Measurements from ENCODE around the gene TGFBR2. TPM values are rescaled to one million over a fixed set of nuclear protein-coding genes. Genes with fewer than 3 reads are reported as not detected.

TGFBR2 gene
- polyA plus RNA-seq, 1 of the 3 experiments (the other 2 are of a cell fraction), result 48.3 TPM

DNA sequence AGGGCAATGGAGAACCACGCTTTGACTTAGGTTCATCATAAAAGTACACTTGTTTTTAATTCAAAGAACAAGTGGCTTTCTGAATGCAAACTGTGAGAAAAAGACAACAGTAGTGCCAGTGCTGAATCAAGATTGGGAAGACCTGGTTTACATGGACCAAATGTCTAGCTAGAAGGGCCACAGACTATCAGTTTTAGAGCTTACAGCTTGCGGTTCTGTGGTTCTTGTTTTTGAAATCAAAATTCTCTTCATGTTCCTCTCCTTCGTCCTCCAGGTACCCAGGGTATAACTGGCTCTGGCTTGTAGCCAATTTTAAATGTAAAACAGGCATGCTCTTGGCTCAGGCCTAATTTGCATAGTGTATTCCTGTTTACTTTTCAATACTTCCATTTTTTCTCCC, 124.6 kb downstream of the TGFBR2 start:
- Histone ChIP-seq H3K9ac (no peak overlapping the region), H3K36me3 (replicated peaks in 1 of 2; ENCODE audit: control insufficient read depth in 1 of 2, insufficient read depth in 2 of 2, low read length in 1 of 2) (no peaks in the 10 kb centered on the region), H3K4me2 (no peak overlapping the region), H3K9me2 (no peaks in the 10 kb centered on the region), H2AFZ (ENCODE audit: low read depth) (no peak overlapping the region), H3F3A (replicated peaks; ENCODE audit: insufficient read depth) (no peaks in the 10 kb centered on the region), H4K20me1 (ENCODE audit: insufficient read depth) (no peaks in the 10 kb centered on the region), H3K79me2 (ENCODE audit: insufficient read depth) (no peaks in the 10 kb centered on the region), H3K27me3 (ENCODE audit: insufficient read depth) (no peaks in the 10 kb centered on the region), H3K4me3 (ENCODE audit: low read depth in 2 of 2, low read length in 1 of 2) (no peak overlapping the region), H3K27ac (ENCODE audit: low read depth in 2 of 2, low read length in 1 of 2) (no peak overlapping the region), H3K9me3 (no peaks in the 10 kb centered on the region), H3K4me1 (ENCODE audit: control insufficient read depth in 1 of 2, insufficient read depth in 2 of 2, low read depth in 1 of 2, low read length in 1 of 2) (peaks cover 0 to 11% of the 10 kb centered on the region in 2 experiments; a peak in 2 of 4 replicates)
- ChIA-PET POLR2A (no interaction called here), CTCF (interaction anchor here (1.4 kb wide), 1 partner anchor 688 kb away, joined by 3 read pairs; no protein-coding TSS in a partner anchor)
- TF ChIP-seq RCOR1 (IDR thresholded peaks at IDR 0.05; ENCODE audit: low read length), result no peak
- no peak for DNase-seq
- WGBS (ENCODE audit: low lambda C conversion rate), result 93% methylated on average over 3 of the region's 3 CpGs

DNA sequence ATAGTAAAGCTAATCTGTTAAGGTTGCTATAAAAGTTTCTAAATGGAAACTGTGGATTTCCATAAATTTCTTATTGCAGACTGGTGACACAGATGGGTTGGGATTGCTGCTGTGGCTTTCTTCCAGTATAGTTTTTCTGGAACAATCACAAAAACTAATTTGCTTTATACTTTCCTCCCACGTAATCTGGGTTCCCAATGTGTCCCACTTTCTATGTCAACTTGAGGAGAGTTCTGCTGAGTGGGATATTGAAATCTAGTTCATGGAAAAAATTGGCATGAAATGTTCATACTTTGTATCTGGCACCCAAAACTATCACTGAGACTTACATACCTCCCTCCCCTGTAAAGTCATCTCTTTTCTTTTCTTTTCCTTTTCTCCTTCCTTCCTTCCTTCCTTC, 126.8 kb downstream of the TGFBR2 start:
- no peak overlapping the region for H3K4me2 ChIP-seq
- TF ChIP-seq GATA2 (CRISPR knock-in tag; IDR thresholded peaks at IDR 0.05), result no peak
- no peak for TF ChIP-seq SIN3A (IDR thresholded peaks at IDR 0.05; ENCODE audit: borderline replicate concordance, low read depth, low read length)
- H3K4me1 ChIP-seq (ENCODE audit: control insufficient read depth in 1 of 2, insufficient read depth in 2 of 2, low read depth in 1 of 2, low read length in 1 of 2), result peaks cover 0 to 11% of the 10 kb centered on the region in 2 experiments; a peak in 2 of 4 replicates
- CTCF ChIA-PET, result no interaction called here
- WGBS (ENCODE audit: low lambda C conversion rate), result 92% methylated on average over 1 of the region's 1 CpG
- H3K9ac ChIP-seq, result no peak overlapping the region
- H3K4me3 ChIP-seq (ENCODE audit: low read depth in 2 of 2, low read length in 1 of 2), result no peak overlapping the region
- no peak for DNase-seq
- H3K27me3 ChIP-seq (ENCODE audit: insufficient read depth), result no peaks in the 10 kb centered on the region
- no peaks in the 10 kb centered on the region for H3K79me2 ChIP-seq (ENCODE audit: insufficient read depth)
- no peaks in the 10 kb centered on the region for H3K36me3 ChIP-seq (replicated peaks in 1 of 2; ENCODE audit: control insufficient read depth in 1 of 2, insufficient read depth in 2 of 2, low read length in 1 of 2)
- H3K9me2 ChIP-seq, result no peaks in the 10 kb centered on the region
- H3F3A ChIP-seq (replicated peaks; ENCODE audit: insufficient read depth), result no peaks in the 10 kb centered on the region
- H2AFZ ChIP-seq (ENCODE audit: low read depth), result no peak overlapping the region
- no peak overlapping the region for H3K27ac ChIP-seq (ENCODE audit: low read depth in 2 of 2, low read length in 1 of 2)
- H3K9me3 ChIP-seq, result no peaks in the 10 kb centered on the region
- no peaks in the 10 kb centered on the region for H4K20me1 ChIP-seq (ENCODE audit: insufficient read depth)
- POLR2A ChIA-PET, result no interaction called here

DNA sequence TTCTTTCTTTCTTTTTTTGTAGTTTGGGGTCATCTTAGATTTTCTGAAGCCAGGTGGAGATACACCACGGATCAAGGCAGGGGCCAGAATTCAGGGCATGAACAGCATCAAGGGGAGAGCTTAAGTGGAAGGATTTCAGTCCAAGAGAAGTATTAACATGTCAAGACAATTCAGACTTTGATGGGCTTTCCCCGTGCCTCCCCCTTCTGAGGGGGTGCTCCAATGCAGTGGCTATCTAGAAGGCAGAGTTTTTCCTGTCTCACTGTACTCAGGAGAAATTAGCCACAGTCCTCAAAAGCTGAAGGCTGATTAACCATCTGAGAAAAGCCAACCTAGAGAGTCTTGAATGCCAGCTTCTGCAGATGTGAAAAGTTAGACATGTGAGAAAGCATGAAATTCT, 127.3 kb downstream of the TGFBR2 start:
- H3K9me3 ChIP-seq, result no peaks in the 10 kb centered on the region
- no peaks in the 10 kb centered on the region for H3F3A ChIP-seq (replicated peaks; ENCODE audit: insufficient read depth)
- H3K79me2 ChIP-seq (ENCODE audit: insufficient read depth), result no peaks in the 10 kb centered on the region
- TF ChIP-seq EP300 (IDR thresholded peaks at IDR 0.05; ENCODE audit: borderline replicate concordance in 1 of 2, low read depth in 1 of 2, low read length in 1 of 2), result no peak
- TF ChIP-seq, protein P1, sequence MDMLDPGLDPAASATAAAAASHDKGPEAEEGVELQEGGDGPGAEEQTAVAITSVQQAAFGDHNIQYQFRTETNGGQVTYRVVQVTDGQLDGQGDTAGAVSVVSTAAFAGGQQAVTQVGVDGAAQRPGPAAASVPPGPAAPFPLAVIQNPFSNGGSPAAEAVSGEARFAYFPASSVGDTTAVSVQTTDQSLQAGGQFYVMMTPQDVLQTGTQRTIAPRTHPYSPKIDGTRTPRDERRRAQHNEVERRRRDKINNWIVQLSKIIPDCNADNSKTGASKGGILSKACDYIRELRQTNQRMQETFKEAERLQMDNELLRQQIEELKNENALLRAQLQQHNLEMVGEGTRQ (IDR thresholded peaks at IDR 0.05; ENCODE audit: borderline replicate concordance, low read depth, low read length), result no peak
- no peak for TF ChIP-seq YY1 (IDR thresholded peaks at IDR 0.05; ENCODE audit: low read depth)
- no peak for TF ChIP-seq RXRA (IDR thresholded peaks at IDR 0.05; ENCODE audit: borderline replicate concordance, low read depth)
- TF ChIP-seq SIN3A (IDR thresholded peaks at IDR 0.05; ENCODE audit: borderline replicate concordance, low read depth, low read length), result no peak
- TF ChIP-seq FOXJ3 (CRISPR knock-in tag; IDR thresholded peaks at IDR 0.05), result no peak
- no peak for TF ChIP-seq POLR2AphosphoS5 (IDR thresholded peaks at IDR 0.05; ENCODE audit: low read depth, low read length)
- TF ChIP-seq GABPA (IDR thresholded peaks at IDR 0.05; ENCODE audit: low read depth), result no peak
- no peak for TF ChIP-seq JUND (IDR thresholded peaks at IDR 0.05)
- TF ChIP-seq, protein P2, sequence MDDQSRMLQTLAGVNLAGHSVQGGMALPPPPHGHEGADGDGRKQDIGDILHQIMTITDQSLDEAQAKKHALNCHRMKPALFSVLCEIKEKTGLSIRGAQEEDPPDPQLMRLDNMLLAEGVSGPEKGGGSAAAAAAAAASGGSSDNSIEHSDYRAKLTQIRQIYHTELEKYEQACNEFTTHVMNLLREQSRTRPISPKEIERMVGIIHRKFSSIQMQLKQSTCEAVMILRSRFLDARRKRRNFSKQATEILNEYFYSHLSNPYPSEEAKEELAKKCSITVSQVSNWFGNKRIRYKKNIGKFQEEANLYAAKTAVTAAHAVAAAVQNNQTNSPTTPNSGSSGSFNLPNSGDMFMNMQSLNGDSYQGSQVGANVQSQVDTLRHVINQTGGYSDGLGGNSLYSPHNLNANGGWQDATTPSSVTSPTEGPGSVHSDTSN (IDR thresholded peaks at IDR 0.05), result no peak
- no peak for TF ChIP-seq GATA2 (CRISPR knock-in tag; IDR thresholded peaks at IDR 0.05)
- TF ChIP-seq ELF1 (IDR thresholded peaks at IDR 0.05), result no peak
- TF ChIP-seq, protein P3, sequence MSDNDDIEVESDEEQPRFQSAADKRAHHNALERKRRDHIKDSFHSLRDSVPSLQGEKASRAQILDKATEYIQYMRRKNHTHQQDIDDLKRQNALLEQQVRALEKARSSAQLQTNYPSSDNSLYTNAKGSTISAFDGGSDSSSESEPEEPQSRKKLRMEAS (IDR thresholded peaks at IDR 0.05; ENCODE audit: low read depth), result no peak
- no peak for TF ChIP-seq CHD2 (IDR thresholded peaks at IDR 0.05; ENCODE audit: low read length, partially characterized antibody)
- TF ChIP-seq FOSL2 (IDR thresholded peaks at IDR 0.05; ENCODE audit: borderline replicate concordance, low read depth), result no peak
- TF ChIP-seq, protein P4, sequence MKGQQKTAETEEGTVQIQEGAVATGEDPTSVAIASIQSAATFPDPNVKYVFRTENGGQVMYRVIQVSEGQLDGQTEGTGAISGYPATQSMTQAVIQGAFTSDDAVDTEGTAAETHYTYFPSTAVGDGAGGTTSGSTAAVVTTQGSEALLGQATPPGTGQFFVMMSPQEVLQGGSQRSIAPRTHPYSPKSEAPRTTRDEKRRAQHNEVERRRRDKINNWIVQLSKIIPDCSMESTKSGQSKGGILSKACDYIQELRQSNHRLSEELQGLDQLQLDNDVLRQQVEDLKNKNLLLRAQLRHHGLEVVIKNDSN (IDR thresholded peaks at IDR 0.05; ENCODE audit: borderline replicate concordance, low read depth), result no peak
- peaks cover 0 to 11% of the 10 kb centered on the region in 2 experiments; a peak in 2 of 4 replicates for H3K4me1 ChIP-seq (ENCODE audit: control insufficient read depth in 1 of 2, insufficient read depth in 2 of 2, low read depth in 1 of 2, low read length in 1 of 2)
- H3K9me2 ChIP-seq, result no peaks in the 10 kb centered on the region
- H3K4me2 ChIP-seq, result no peak overlapping the region
- H3K36me3 ChIP-seq (replicated peaks in 1 of 2; ENCODE audit: control insufficient read depth in 1 of 2, insufficient read depth in 2 of 2, low read length in 1 of 2), result no peaks in the 10 kb centered on the region
- 79% methylated on average over 2 of the region's 2 CpGs for WGBS (ENCODE audit: low lambda C conversion rate)
- no peaks in the 10 kb centered on the region for H4K20me1 ChIP-seq (ENCODE audit: insufficient read depth)
- DNase-seq, result no peak
- H3K9ac ChIP-seq, result no peak overlapping the region
- H2AFZ ChIP-seq (ENCODE audit: low read depth), result no peak overlapping the region
- no peaks in the 10 kb centered on the region for H3K27me3 ChIP-seq (ENCODE audit: insufficient read depth)
- ChIA-PET CTCF (interaction anchor here (0.9 to 1.3 kb wide), 2 partner anchors 9 to 35 kb away, joined by 3 to 4 read pairs; no protein-coding TSS in a partner anchor), POLR2A (no interaction called here)
- H3K4me3 ChIP-seq (ENCODE audit: low read depth in 2 of 2, low read length in 1 of 2), result no peak overlapping the region
- H3K27ac ChIP-seq (ENCODE audit: low read depth in 2 of 2, low read length in 1 of 2), result no peak overlapping the region
